Prostate gland (tissue), 1 donor: ENCODE results near the gene ASB9.

Experiments used
- POLR2A ChIP-seq: fragments of 450-650 bp; IDR thresholded peaks from one replicate; pipeline ENCODE4 v1.6.1; 2016; ENCODE audit warnings: antibody characterized with exemption, mild to moderate bottlenecking
- POLR2AphosphoS5 ChIP-seq: sonication (generic); formaldehyde crosslinking; IDR thresholded peaks from one replicate; pipeline ENCODE4 v1.6.1; 2017; ENCODE audit warnings: antibody characterized with exemption

- TF ChIP-seq POLR2A (no peak), POLR2AphosphoS5 (no peak)
Observed at GRCh38 chrX:15299941-15300851, 30.3 kb upstream of the ASB9 start.
